Activated CD4-positive, alpha-beta T cell treated with anti-CD3 and anti-CD28 coated beads for 4 hours (primary cell): ENCODE results near the gene MAB21L2.

Experiments
- DNase-seq, 2 donors: peaks; one replicate each; pipeline ENCODE4 v3.0.0-alpha.2; 2020

Gene MAB21L2

GRCh38 chr4:150578745-150579501 lies 3.0 kb upstream of the MAB21L2 start:
- DNase-seq, result no peak

- DNase-seq, result no peak
Observed at GRCh38 chr4:150579551-150580234, 2.3 kb upstream of the MAB21L2 start.

- no peak for DNase-seq
Observed at GRCh38 chr4:150580306-150580705, 1.6 kb upstream of the MAB21L2 start.

GRCh38 chr4:150581056-150581605 lies 820 bp upstream of the MAB21L2 start:
- DNase-seq, result no peak

GRCh38 chr4:150581641-150582051 lies 305 bp upstream of the MAB21L2 start:
- no peak for DNase-seq

GRCh38 chr4:150582873-150583286 lies 929 bp downstream of the MAB21L2 start:
- no peak for DNase-seq

GRCh38 chr4:150583287-150584110 lies 1.5 kb downstream of the MAB21L2 start:
- no peak for DNase-seq

GRCh38 chr4:150584111-150584915 lies 2.4 kb downstream of the MAB21L2 start:
- DNase-seq, result no peak

- DNase-seq, result no peak
Observed at GRCh38 chr4:150585611-150586010, 3.7 kb downstream of the MAB21L2 start.

- DNase-seq, result no peak
Observed at GRCh38 chr4:150586162-150586810, 4.3 kb downstream of the MAB21L2 start.

- no peak for DNase-seq
Observed at GRCh38 chr4:150588316-150588715, 6.4 kb downstream of the MAB21L2 start.

GRCh38 chr4:150589157-150589556 lies 7.2 kb downstream of the MAB21L2 start:
- no peak for DNase-seq

- no peak for DNase-seq
Observed at GRCh38 chr4:150590631-150591030, 8.7 kb downstream of the MAB21L2 start.

GRCh38 chr4:150591406-150591805 lies 9.5 kb downstream of the MAB21L2 start:
- no peak for DNase-seq

- DNase-seq, result no peak
Observed at GRCh38 chr4:150591904-150592303, 10.0 kb downstream of the MAB21L2 start.

GRCh38 chr4:150593996-150594395 lies 12.0 kb downstream of the MAB21L2 start:
- no peak for DNase-seq

GRCh38 chr4:150598909-150599308 lies 17.0 kb downstream of the MAB21L2 start:
- DNase-seq, result no peak

GRCh38 chr4:150599547-150599946 lies 17.6 kb downstream of the MAB21L2 start:
- no peak for DNase-seq

GRCh38 chr4:150600812-150601445 lies 19.0 kb downstream of the MAB21L2 start:
- DNase-seq, result no peak

GRCh38 chr4:150609131-150609530 lies 27.2 kb downstream of the MAB21L2 start:
- no peak for DNase-seq

GRCh38 chr4:150619042-150619441 lies 37.1 kb downstream of the MAB21L2 start:
- no peak for DNase-seq
